ENCODE data around the gene TINAGL1. TPM values are rescaled to one million over a fixed set of nuclear protein-coding genes. Genes with fewer than 3 reads are reported as not detected.

Gene TINAGL1
- total and polyA plus RNA-seq, 4 donors = 64.1 to 90.9 (median 84.2) TPM

DNA sequence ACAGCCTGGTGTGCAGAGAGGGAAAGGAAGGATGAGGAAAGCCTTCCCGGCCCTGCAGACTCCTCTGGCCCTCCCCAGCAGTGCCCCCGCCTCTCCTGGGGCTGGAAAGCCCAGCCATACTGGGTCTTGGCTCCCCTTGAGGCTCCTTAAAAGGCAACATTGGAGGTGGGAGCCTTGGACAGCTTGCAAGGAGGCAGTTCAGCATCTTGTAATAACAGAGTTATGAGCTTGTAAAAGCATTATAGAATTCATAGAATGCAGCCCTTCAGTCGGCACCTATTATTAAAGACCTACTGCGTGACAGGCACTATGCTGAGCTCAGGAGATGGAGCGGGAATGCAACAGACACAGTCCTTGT is 4.2 kb downstream of the TINAGL1 start:
- H3K9me3 ChIP-seq (ENCODE audit: control insufficient read depth in 4 of 4, insufficient read depth in 3 of 4, low read length in 3 of 4) = no peaks in the 10 kb centered on the region
- H3K27ac ChIP-seq (ENCODE audit: low read depth in 1 of 2, low read length in 1 of 2) = peak overlapping the region; percentile 58 to 61
- peaks cover 10 to 50% (median 25%) of the 10 kb centered on the region in 5 donors for H3K4me1 ChIP-seq (ENCODE audit: control insufficient read depth in 5 of 5, insufficient read depth in 5 of 5, low read length in 5 of 5)
- TF ChIP-seq, protein P1, sequence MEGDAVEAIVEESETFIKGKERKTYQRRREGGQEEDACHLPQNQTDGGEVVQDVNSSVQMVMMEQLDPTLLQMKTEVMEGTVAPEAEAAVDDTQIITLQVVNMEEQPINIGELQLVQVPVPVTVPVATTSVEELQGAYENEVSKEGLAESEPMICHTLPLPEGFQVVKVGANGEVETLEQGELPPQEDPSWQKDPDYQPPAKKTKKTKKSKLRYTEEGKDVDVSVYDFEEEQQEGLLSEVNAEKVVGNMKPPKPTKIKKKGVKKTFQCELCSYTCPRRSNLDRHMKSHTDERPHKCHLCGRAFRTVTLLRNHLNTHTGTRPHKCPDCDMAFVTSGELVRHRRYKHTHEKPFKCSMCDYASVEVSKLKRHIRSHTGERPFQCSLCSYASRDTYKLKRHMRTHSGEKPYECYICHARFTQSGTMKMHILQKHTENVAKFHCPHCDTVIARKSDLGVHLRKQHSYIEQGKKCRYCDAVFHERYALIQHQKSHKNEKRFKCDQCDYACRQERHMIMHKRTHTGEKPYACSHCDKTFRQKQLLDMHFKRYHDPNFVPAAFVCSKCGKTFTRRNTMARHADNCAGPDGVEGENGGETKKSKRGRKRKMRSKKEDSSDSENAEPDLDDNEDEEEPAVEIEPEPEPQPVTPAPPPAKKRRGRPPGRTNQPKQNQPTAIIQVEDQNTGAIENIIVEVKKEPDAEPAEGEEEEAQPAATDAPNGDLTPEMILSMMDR (IDR thresholded peaks at IDR 0.05; ENCODE audit: control extremely low read depth, extremely low read depth) = no peak
- peak in 1 of 3 donors; percentile 56 for DNase-seq
- H3K27me3 ChIP-seq (ENCODE audit: control insufficient read depth in 3 of 3, insufficient read depth in 3 of 3, low read length in 2 of 3) = no peaks in the 10 kb centered on the region
- H3K9ac ChIP-seq (ENCODE audit: insufficient read depth in 1 of 2, low read length in 2 of 2) = no peak overlapping the region
- WGBS, 2 donors = 64 to 79% methylated on average over 5 of the region's 5 CpGs
- H3K36me3 ChIP-seq (ENCODE audit: control insufficient read depth in 4 of 4, insufficient read depth in 4 of 4, low read length in 4 of 4) = peaks cover 0 to 16% (median 0%) of the 10 kb centered on the region in 4 donors
- ATAC-seq (ENCODE audit: insufficient read depth, low FRiP score) = no peak
- no peak overlapping the region for H3K4me3 ChIP-seq

DNA sequence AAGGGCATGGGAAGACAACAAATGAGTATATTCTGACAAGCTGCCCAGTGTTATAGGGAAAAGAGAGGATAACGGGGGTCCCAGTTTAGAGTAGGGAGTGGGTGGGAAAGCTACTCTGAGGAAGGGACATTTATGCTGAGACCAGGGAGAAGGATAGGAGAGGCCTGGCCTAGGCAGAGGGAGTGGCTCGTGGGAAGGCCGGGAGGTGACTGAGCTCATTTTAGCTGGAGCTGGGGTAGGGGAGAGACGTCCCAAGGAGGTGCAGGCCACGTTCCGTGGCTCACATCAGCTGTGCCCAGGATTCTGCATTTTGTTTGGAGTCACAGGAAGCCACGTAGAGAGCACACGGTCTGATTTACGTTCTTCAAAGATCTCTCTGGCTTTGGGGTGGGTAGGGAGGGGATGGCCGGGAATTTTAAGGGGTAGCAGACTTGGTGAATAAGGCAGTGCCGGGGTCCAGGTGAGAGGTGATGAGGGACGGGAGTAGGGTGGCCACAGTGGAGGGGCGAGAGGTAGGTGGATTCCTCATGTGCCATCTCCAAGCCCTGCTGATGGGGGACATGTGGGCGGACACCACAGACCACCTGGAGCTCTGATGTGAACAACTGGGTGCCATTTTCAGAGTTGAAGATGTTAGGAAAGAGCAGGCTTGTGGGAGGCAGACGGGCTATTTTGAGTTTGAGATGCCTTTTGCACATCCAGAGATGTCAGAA is 4.7 kb downstream of the TINAGL1 start:
- no peak overlapping the region for H3K9ac ChIP-seq (ENCODE audit: insufficient read depth in 1 of 2, low read length in 2 of 2)
- 84 to 89% methylated on average over 15 of the region's 15 CpGs for WGBS, 2 donors
- H3K4me3 ChIP-seq = no peak overlapping the region

GRCh38 chr1:31581821-31582810 is 5.8 kb downstream of the TINAGL1 start:
- ATAC-seq (ENCODE audit: insufficient read depth, low FRiP score) (no peak), DNase-seq (no peak)
- Histone ChIP-seq H3K27me3 (ENCODE audit: control insufficient read depth in 3 of 3, insufficient read depth in 3 of 3, low read length in 2 of 3) (no peaks in the 10 kb centered on the region), H3K9me3 (ENCODE audit: control insufficient read depth in 4 of 4, insufficient read depth in 3 of 4, low read length in 3 of 4) (no peaks in the 10 kb centered on the region), H3K27ac (ENCODE audit: low read depth in 1 of 2, low read length in 1 of 2) (peak overlapping the region; percentile 58 to 61), H3K4me3 (no peak overlapping the region), H3K9ac (ENCODE audit: insufficient read depth in 1 of 2, low read length in 2 of 2) (no peak overlapping the region), H3K36me3 (ENCODE audit: control insufficient read depth in 4 of 4, insufficient read depth in 4 of 4, low read length in 4 of 4) (peaks cover 0 to 23% (median 0%) of the 10 kb centered on the region in 4 donors), H3K4me1 (ENCODE audit: control insufficient read depth in 5 of 5, insufficient read depth in 5 of 5, low read length in 5 of 5) (peaks cover 13 to 42% (median 25%) of the 10 kb centered on the region in 5 donors)
- 80 to 90% methylated on average over 12 of the region's 12 CpGs for WGBS, 2 donors
- TF ChIP-seq, protein P1 (IDR thresholded peaks at IDR 0.05; ENCODE audit: control extremely low read depth, extremely low read depth) = no peak

More for the DNA sequence above, 4.7 kb downstream of the TINAGL1 start:
- DNase-seq (no peak), ATAC-seq (ENCODE audit: insufficient read depth, low FRiP score) (no peak)
- Histone ChIP-seq H3K9me3 (ENCODE audit: control insufficient read depth in 4 of 4, insufficient read depth in 3 of 4, low read length in 3 of 4) (no peaks in the 10 kb centered on the region), H3K36me3 (ENCODE audit: control insufficient read depth in 4 of 4, insufficient read depth in 4 of 4, low read length in 4 of 4) (peaks cover 0 to 18% (median 0%) of the 10 kb centered on the region in 4 donors), H3K27ac (ENCODE audit: low read depth in 1 of 2, low read length in 1 of 2) (peak overlapping the region; percentile 58 to 61), H3K27me3 (ENCODE audit: control insufficient read depth in 3 of 3, insufficient read depth in 3 of 3, low read length in 2 of 3) (no peaks in the 10 kb centered on the region), H3K4me1 (ENCODE audit: control insufficient read depth in 5 of 5, insufficient read depth in 5 of 5, low read length in 5 of 5) (peaks cover 10 to 47% (median 25%) of the 10 kb centered on the region in 5 donors)
- TF ChIP-seq, protein P1 (IDR thresholded peaks at IDR 0.05; ENCODE audit: control extremely low read depth, extremely low read depth) = no peak

Measured in lung (tissue), 12 donors.